ENCODE results near the gene KCNJ11.

KCNJ11 gene

DNA sequence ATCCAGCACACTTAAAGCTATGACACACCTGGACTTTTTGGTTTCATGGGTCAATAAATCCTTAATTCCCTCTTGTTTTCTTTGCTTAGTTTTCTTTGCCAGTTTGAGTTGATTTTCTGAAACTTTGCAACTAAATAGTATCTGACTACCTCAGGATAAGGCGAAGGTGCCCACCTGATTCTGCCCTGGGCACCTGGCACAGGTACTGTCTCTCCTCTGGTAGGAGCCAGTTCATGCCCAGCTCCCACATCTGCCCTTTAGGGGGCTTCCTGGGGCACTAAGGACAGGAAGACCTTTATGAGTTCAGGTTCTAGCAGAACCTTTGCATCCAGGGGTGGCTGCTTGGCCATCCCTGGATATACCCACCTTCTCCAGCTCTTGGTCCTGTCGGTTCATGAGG, 19.6 kb upstream of the KCNJ11 start:
- H3K27ac ChIP-seq: no peak overlapping the region
- no peak for TF ChIP-seq CTCF (conservative IDR thresholded peaks at IDR 0.05)

- TF ChIP-seq CTCF (conservative IDR thresholded peaks at IDR 0.05): no peak
- H3K27ac ChIP-seq: peak overlapping the region; percentile 79; the same call in 1 of the 2 replicates
These were observed 19.1 kb upstream of the KCNJ11 start for GRCh38 chr11:17407575-17407974.

DNA sequence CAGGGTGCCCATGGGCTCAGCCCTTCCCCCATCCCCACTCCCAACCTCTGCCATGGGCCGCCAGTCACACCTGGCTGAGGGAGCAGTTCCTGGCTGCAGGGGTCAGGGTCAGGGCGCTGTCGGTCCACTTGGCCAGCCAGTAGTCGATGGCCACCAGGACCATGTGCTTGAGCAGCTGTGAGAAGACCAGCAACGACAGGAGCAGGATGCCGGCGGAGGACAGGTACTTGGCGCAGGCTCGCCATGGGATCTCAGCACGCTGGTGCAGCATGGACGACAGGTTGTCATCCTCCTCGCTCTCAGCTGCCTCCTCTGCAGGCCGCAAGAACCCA, 18.3 kb upstream of the KCNJ11 start:
- no peak for TF ChIP-seq CTCF (conservative IDR thresholded peaks at IDR 0.05)
- peak overlapping the region; percentile 79 for H3K27ac ChIP-seq

DNA sequence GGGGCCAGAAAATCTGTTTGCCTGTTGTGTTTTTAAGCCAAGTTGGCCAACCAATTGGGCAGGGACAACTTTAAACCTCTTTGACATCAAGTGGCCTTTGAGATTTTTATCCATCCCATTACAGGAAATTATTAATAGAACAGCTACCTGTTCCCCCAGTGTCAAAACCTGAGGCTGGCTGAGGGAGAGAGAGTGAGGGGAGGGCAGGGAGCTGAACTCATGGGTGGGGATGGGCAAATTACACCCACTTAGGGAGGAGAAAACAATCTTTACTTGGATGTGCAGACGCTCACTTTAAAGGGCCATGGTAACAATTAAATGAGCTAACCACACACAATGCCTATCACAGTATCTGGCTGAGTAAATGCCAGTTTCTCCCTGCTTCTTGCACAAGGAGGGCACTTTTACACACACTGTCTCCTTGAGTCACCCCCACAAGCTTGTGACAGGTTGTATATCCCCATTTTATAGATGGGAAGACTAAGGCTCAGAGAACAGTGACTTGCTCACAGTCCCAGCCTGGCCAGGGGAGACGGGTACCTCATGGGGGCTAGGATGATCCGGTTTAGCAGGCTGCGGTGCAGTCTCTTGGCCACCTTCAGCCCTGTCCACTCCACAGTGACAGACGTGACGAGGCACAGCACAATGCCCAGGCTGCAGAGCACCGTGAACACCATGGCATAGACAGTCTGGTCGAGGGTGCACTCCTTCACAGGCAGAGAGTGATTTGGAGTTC, 17.8 kb upstream of the KCNJ11 start:
- peak overlapping the region; percentile 79 for H3K27ac ChIP-seq
- no peak for TF ChIP-seq CTCF (conservative IDR thresholded peaks at IDR 0.05)

DNA sequence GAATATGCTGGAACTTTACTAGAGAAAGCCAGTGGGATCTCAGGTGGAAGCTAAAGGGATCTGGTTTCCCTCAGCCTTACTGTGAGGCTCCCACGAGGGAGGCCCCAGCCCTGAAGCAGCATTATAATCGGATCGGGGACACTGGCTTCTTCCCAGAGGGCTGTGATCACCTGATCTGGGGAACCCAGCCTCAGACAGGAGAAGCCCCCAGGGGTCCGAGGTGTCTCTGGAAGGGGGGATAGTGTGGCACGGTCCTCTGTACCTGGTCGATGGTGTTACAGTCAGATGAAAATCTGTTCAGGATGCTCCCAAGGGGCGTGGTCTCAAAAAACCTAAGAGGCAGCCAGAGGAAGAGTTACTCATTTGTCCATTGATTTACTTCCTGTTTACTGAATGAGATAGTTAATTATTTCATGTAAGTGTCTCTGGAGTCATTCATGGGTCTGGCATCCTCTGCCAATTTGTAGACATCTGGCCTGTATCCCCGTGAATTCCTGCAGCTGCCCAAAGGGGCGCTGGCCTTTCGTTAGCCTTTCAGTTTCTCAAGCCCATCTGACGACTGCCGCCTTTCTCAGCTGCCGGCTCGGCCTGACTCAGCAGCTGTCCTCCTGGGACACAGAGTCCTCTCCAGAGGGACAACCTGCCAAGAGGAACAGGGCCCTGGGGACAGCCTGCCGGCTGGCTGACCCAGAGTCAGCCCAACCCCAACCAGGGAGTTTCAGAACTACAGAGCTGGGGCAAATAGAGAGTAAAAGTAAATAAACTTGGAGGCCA, 17.0 kb upstream of the KCNJ11 start:
- peak overlapping the region; percentile 79 for H3K27ac ChIP-seq
- TF ChIP-seq CTCF (conservative IDR thresholded peaks at IDR 0.05): peak; percentile 29

GRCh38 chr11:17403980-17404759, 15.7 kb upstream of the KCNJ11 start:
- H3K27ac ChIP-seq: peak overlapping the region; percentile 79; the same call in 1 of the 2 replicates
- TF ChIP-seq CTCF (conservative IDR thresholded peaks at IDR 0.05): no peak

GRCh38 chr11:17402486-17402885, 14.0 kb upstream of the KCNJ11 start:
- no peak for TF ChIP-seq CTCF (conservative IDR thresholded peaks at IDR 0.05)
- H3K27ac ChIP-seq: no peak overlapping the region
